Measurements from ENCODE around the gene MYOM3.

DNA sequence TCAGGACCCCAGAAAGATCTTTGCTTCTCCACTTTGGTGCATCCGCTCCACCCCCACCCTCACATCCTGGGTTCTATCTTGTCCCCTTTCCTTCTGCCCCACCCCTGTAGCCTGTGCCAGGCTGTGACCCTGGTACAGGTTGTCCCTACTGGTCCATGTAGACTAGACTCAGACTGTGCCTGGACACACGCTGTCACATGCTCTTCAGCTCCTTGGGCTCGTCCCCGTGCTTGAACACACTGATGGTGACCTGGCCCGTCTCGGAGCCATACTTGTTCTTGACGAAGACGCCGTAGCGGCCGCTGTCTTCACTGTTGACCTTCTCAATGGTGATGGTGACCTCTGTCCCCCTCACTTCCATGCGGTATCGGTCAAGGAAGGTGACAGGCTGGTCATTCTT, 54.8 kb downstream of the MYOM3 start:
- TF ChIP-seq SMC3 (conservative IDR thresholded peaks at IDR 0.05; ENCODE audit: poor library complexity) (no peak), TAF1 (IDR thresholded peaks at IDR 0.05; ENCODE audit: low read depth) (no peak), EZH2 (IDR thresholded peaks at IDR 0.05; ENCODE audit: borderline replicate concordance, insufficient read depth, low read length, poor library complexity, severe bottlenecking) (no peak), EP300 (conservative IDR thresholded peaks at IDR 0.05; ENCODE audit: poor library complexity, severe bottlenecking) (no peak), RAD21 (conservative IDR thresholded peaks at IDR 0.05) (no peak), POLR2AphosphoS5 (IDR thresholded peaks at IDR 0.05) (no peak), MXI1 (conservative IDR thresholded peaks at IDR 0.05; ENCODE audit: poor library complexity, severe bottlenecking) (no peak)
- TF ChIP-seq, protein P1, sequence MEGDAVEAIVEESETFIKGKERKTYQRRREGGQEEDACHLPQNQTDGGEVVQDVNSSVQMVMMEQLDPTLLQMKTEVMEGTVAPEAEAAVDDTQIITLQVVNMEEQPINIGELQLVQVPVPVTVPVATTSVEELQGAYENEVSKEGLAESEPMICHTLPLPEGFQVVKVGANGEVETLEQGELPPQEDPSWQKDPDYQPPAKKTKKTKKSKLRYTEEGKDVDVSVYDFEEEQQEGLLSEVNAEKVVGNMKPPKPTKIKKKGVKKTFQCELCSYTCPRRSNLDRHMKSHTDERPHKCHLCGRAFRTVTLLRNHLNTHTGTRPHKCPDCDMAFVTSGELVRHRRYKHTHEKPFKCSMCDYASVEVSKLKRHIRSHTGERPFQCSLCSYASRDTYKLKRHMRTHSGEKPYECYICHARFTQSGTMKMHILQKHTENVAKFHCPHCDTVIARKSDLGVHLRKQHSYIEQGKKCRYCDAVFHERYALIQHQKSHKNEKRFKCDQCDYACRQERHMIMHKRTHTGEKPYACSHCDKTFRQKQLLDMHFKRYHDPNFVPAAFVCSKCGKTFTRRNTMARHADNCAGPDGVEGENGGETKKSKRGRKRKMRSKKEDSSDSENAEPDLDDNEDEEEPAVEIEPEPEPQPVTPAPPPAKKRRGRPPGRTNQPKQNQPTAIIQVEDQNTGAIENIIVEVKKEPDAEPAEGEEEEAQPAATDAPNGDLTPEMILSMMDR (IDR thresholded peaks at IDR 0.05; ENCODE audit: poor library complexity, severe bottlenecking), result no peak
- TF ChIP-seq, protein P2, sequence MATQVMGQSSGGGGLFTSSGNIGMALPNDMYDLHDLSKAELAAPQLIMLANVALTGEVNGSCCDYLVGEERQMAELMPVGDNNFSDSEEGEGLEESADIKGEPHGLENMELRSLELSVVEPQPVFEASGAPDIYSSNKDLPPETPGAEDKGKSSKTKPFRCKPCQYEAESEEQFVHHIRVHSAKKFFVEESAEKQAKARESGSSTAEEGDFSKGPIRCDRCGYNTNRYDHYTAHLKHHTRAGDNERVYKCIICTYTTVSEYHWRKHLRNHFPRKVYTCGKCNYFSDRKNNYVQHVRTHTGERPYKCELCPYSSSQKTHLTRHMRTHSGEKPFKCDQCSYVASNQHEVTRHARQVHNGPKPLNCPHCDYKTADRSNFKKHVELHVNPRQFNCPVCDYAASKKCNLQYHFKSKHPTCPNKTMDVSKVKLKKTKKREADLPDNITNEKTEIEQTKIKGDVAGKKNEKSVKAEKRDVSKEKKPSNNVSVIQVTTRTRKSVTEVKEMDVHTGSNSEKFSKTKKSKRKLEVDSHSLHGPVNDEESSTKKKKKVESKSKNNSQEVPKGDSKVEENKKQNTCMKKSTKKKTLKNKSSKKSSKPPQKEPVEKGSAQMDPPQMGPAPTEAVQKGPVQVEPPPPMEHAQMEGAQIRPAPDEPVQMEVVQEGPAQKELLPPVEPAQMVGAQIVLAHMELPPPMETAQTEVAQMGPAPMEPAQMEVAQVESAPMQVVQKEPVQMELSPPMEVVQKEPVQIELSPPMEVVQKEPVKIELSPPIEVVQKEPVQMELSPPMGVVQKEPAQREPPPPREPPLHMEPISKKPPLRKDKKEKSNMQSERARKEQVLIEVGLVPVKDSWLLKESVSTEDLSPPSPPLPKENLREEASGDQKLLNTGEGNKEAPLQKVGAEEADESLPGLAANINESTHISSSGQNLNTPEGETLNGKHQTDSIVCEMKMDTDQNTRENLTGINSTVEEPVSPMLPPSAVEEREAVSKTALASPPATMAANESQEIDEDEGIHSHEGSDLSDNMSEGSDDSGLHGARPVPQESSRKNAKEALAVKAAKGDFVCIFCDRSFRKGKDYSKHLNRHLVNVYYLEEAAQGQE (IDR thresholded peaks at IDR 0.05; ENCODE audit: borderline replicate concordance), result no peak

All from neural cell (in vitro differentiated cells).